Transverse colon (tissue), 4 donors: ENCODE data around the gene CTSO.

Source experiments
- CTCF ChIP-seq, 5 experiments: fragments of 200-600 bp in 3 of 5; fragments of 450-650 bp in 2 of 5; sonication (generic) in 3 of 5; IDR thresholded peaks; 1 replicate in 2 of 5; 2 replicates in 3 of 5; pipeline ENCODE4 v1.5.1; 2016 to 2017; ENCODE audit warnings: antibody characterized with exemption in 5 of 5, inconsistent platforms in 3 of 5, mild to moderate bottlenecking in 2 of 5, moderate library complexity in 1 of 5
- POLR2A ChIP-seq: fragments of 450-650 bp; IDR thresholded peaks from one replicate; pipeline ENCODE4 v1.6.1; 2016; ENCODE audit warnings: antibody characterized with exemption, mild to moderate bottlenecking, moderate library complexity
- POLR2AphosphoS5 ChIP-seq, 3 donors: sonication (generic); formaldehyde crosslinking; IDR thresholded peaks; one replicate each; pipeline ENCODE4 v1.6.1; 2016; ENCODE audit warnings: antibody characterized with exemption in 3 of 3

GRCh38 chr4:155924637-155925036, 29.0 kb downstream of the CTSO start:
- TF ChIP-seq POLR2A (no peak), CTCF (IDR thresholded peaks at IDR 0.05) (no peak), POLR2AphosphoS5 (IDR thresholded peaks at IDR 0.05) (no peak)
